Stimulated activated CD4-positive, alpha-beta T cell treated with anti-CD3 and anti-CD28 coated beads, TNF-alpha, amount 100 ng/mL, for 1 hour (primary cell): Measurements from ENCODE around the gene NRG2.

ENCODE experiments used
- DNase-seq, 3 donors: peaks; one replicate each; pipeline ENCODE4 v3.0.0-alpha.2; 2020; ENCODE audit warnings: low read depth in 3 of 3, low spot score in 1 of 3

The NRG2 gene

GRCh38 chr5:139951296-139951924 lies 91.7 kb downstream of the NRG2 start:
- DNase-seq = no peak

- no peak for DNase-seq
These were observed 92.7 kb downstream of the NRG2 start for GRCh38 chr5:139950436-139950835.

GRCh38 chr5:139949710-139950109 lies 93.4 kb downstream of the NRG2 start:
- DNase-seq = no peak

GRCh38 chr5:139947727-139948126 lies 95.4 kb downstream of the NRG2 start:
- DNase-seq = no peak

GRCh38 chr5:139946440-139946839 lies 96.7 kb downstream of the NRG2 start:
- no peak for DNase-seq

- DNase-seq = no peak
These were observed 97.1 kb downstream of the NRG2 start for GRCh38 chr5:139946006-139946405.

- no peak for DNase-seq
These were observed 100.9 kb downstream of the NRG2 start for GRCh38 chr5:139942243-139942642.

- no peak for DNase-seq
These were observed 112.7 kb downstream of the NRG2 start for GRCh38 chr5:139930406-139930805.

GRCh38 chr5:139926797-139927503 lies 116.1 kb downstream of the NRG2 start:
- DNase-seq = no peak

- no peak for DNase-seq
These were observed 117.2 kb downstream of the NRG2 start for GRCh38 chr5:139925650-139926640.

- no peak for DNase-seq
These were observed 117.9 kb downstream of the NRG2 start for GRCh38 chr5:139925216-139925562.

GRCh38 chr5:139924294-139925215 lies 118.5 kb downstream of the NRG2 start:
- no peak for DNase-seq

- DNase-seq = no peak
These were observed 123.8 kb downstream of the NRG2 start for GRCh38 chr5:139919308-139919707.

GRCh38 chr5:139915834-139916233 lies 127.3 kb downstream of the NRG2 start:
- no peak for DNase-seq

- no peak for DNase-seq
These were observed 127.8 kb downstream of the NRG2 start for GRCh38 chr5:139915266-139915665.

- DNase-seq = no peak
These were observed 128.8 kb downstream of the NRG2 start for GRCh38 chr5:139914218-139914807.

- no peak for DNase-seq
These were observed 130.3 kb downstream of the NRG2 start for GRCh38 chr5:139912804-139913203.

- no peak for DNase-seq
These were observed 130.9 kb downstream of the NRG2 start for GRCh38 chr5:139912158-139912557.

- DNase-seq = no peak
These were observed 131.5 kb downstream of the NRG2 start for GRCh38 chr5:139911425-139912120.

GRCh38 chr5:139910901-139911300 lies 132.2 kb downstream of the NRG2 start:
- DNase-seq = no peak
